ENCODE data around the gene PDGFRB. TPM values are rescaled to one million over a fixed set of nuclear protein-coding genes. Genes with fewer than 3 reads are reported as not detected.

The PDGFRB gene
- total and polyA plus RNA-seq, 9 donors = 102 to 302 (median 207) TPM

DNA sequence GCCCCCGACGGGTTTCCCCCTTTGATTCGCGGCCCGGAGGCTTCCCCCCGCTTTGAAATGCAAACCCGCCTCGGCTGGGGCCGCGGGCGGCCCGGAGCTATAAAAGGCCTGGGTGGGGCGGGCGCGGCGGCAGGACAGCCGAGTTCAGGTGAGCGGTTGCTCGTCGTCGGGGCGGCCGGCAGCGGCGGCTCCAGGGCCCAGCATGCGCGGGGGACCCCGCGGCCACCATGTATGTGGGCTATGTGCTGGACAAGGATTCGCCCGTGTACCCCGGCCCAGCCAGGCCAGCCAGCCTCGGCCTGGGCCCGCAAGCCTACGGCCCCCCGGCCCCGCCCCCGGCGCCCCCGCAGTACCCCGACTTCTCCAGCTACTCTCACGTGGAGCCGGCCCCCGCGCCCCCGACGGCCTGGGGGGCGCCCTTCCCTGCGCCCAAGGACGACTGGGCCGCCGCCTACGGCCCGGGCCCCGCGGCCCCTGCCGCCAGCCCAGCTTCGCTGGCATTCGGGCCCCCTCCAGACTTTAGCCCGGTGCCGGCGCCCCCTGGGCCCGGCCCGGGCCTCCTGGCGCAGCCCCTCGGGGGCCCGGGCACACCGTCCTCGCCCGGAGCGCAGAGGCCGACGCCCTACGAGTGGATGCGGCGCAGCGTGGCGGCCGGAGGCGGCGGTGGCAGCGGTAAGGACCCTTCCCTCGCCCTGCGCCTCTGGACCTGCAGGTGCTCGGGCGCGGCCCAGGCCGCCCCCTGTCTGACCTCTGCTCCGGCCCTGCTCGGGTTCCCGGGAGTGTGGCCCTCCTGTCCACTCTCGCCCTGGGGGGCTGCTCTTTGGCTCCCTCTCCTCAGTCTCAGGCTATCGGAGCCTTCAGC lies 11.2 kb upstream of the PDGFRB start, which contains the start of gene CDX1:
Gene CDX1 (plus strand): TSS at position 129 of the 862 bp plus-strand sequence. CDS start 99 bp downstream, at position 228.
- Histone ChIP-seq H3K36me3 (no peaks in the 10 kb centered on the region), H3K27ac (no peak within 1 kb of the TSS), H3K4me3 (peak within 1 kb of the TSS; percentile 7), H3K27me3 (no peaks in the 10 kb centered on the region), H3K9me3 (no peaks in the 10 kb centered on the region), H3K4me1 (ENCODE audit: insufficient read depth) (peaks cover 12% of the 10 kb centered on the region)
- TF ChIP-seq, protein P1, sequence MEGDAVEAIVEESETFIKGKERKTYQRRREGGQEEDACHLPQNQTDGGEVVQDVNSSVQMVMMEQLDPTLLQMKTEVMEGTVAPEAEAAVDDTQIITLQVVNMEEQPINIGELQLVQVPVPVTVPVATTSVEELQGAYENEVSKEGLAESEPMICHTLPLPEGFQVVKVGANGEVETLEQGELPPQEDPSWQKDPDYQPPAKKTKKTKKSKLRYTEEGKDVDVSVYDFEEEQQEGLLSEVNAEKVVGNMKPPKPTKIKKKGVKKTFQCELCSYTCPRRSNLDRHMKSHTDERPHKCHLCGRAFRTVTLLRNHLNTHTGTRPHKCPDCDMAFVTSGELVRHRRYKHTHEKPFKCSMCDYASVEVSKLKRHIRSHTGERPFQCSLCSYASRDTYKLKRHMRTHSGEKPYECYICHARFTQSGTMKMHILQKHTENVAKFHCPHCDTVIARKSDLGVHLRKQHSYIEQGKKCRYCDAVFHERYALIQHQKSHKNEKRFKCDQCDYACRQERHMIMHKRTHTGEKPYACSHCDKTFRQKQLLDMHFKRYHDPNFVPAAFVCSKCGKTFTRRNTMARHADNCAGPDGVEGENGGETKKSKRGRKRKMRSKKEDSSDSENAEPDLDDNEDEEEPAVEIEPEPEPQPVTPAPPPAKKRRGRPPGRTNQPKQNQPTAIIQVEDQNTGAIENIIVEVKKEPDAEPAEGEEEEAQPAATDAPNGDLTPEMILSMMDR (IDR thresholded peaks at IDR 0.05) = no peak
- no peak for TF ChIP-seq EP300 (IDR thresholded peaks at IDR 0.05)
- no peak for TF ChIP-seq POLR2A (IDR thresholded peaks at IDR 0.05)
- 68 to 72% (median 71%) methylated on average over 60 to 93 of the region's 93 CpGs for WGBS, 3 donors
- no peak for DNase-seq
- intact Hi-C loops (cut with DNase I) = loop anchor here in 2 of 4 donors (5.0 kb wide), 1 partner anchor 35 kb away; no protein-coding TSS in a partner anchor

DNA sequence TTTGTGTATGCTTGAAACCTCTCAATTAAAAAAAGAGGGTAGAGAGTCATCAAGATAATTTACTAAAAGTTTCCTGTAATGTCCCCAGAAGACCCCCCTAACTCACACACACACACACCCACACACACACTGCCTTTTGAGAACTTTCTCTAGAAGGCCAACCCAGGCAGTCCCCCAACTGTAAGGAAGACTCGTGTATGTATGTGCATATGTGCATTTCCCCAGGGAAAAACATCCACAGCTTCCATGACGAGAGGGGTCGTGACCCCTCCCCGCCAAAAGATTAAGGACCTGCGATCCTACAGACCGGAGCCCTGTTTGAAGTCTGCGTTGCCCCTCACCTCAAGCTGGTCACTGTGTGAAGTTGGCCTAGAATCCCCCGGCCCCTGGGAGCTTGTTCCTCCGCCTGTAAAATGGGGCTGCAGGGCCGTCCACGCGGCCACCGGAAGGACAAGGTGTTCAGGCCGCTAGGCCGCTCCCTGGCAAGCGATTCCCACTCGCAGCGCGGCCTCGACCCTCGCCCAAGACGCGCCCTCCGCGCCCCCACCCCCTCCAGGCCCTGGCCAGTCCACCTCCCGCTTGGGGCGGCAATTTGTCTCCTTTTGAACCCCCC lies 10.5 kb upstream of the PDGFRB start:
- Histone ChIP-seq H3K36me3 (no peaks in the 10 kb centered on the region), H3K27me3 (no peaks in the 10 kb centered on the region), H3K4me3 (no peak overlapping the region), H3K4me1 (ENCODE audit: insufficient read depth) (peaks cover 12% of the 10 kb centered on the region), H3K9me3 (no peaks in the 10 kb centered on the region), H3K27ac (no peak overlapping the region)
- DNase-seq = no peak
- WGBS, 3 donors = 89 to 91% (median 89%) methylated on average over 27 of the region's 27 CpGs
- intact Hi-C loops (cut with DNase I) = loop anchor here in 2 of 4 donors (5.0 kb wide), 1 partner anchor 34 kb away; no protein-coding TSS in a partner anchor
- TF ChIP-seq, protein P1 (IDR thresholded peaks at IDR 0.05) = no peak
- no peak for TF ChIP-seq POLR2A (IDR thresholded peaks at IDR 0.05)
- no peak for TF ChIP-seq EP300 (IDR thresholded peaks at IDR 0.05)

DNA sequence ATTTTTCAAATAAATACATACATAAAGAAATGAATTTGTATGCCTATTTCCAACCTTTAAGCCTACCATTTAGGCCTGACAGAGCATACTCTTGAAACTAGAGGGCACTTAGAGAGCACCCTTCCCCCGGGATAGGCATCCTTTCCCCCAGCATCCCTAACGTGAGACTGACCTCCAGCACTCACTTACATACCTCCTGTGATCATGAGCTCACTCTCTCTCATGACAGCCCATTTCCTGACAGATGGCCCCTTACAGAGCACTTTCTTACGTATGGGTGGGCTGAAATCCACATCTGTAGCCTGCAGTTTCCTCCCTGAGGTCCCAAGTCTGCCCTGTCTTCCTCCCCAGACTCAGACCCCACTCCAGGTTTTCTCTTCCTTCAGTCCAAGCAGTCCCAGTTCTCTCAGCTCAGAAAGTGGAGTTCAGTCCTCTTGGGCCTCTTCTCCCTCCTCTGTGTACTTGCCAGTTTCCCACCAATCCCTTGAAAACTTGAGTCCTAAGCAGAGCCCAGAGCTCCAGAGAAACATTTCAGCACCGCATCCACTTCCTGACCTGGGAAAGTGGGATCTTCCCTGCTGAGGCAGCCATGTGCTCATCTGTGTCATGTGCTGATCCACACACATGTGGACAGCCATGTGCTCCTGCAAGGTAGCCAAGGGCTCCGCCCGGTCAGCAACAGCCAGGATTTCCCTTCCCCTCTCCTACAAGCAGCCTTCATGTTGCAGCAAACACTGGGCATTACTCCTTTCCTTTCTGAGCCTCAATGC lies 8.8 kb upstream of the PDGFRB start:
- Histone ChIP-seq H3K36me3 (no peaks in the 10 kb centered on the region), H3K27me3 (no peaks in the 10 kb centered on the region), H3K4me3 (no peak overlapping the region), H3K4me1 (ENCODE audit: insufficient read depth) (peaks cover 18% of the 10 kb centered on the region), H3K9me3 (no peaks in the 10 kb centered on the region), H3K27ac (peak overlapping the region; percentile 12 to 39)
- peak in 2 of 5 donors; percentile 36 to 49 for DNase-seq
- intact Hi-C loops (cut with DNase I) = loop anchor here in 2 of 4 donors (5.0 kb wide), 1 partner anchor 53 kb away; no protein-coding TSS in a partner anchor
- WGBS, 3 donors = 56 to 69% (median 66%) methylated on average over 6 of the region's 6 CpGs
- TF ChIP-seq, protein P1 (IDR thresholded peaks at IDR 0.05) = no peak
- TF ChIP-seq POLR2A (IDR thresholded peaks at IDR 0.05) (no peak), EP300 (IDR thresholded peaks at IDR 0.05) (no peak)

DNA sequence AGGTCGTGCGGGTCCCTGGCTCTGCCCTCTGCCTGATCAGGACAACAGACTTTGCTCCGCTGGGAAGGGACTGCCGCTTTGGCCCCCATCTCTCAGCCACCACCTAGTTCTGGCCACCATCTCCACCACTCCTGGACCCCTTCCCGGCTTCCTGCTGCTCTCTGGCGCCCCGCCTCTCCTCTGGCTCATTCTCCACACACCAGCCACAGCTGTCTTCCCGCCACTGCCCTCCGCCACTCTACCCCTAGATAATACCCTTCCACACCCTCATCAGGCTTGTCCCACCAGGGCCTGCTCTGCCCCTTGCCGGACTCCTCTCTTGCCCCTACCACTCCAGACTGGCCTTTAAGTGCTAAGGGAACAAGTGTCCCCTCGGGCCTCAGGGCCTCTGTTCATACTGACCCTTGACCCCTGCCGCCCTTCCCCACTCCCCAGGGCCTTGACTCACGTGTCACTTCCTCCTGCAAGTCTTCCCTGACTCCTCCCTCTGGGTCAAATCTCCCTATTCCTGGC lies 8.0 kb upstream of the PDGFRB start:
- TF ChIP-seq EP300 (IDR thresholded peaks at IDR 0.05) = no peak
- no peak for TF ChIP-seq POLR2A (IDR thresholded peaks at IDR 0.05)
- TF ChIP-seq, protein P1 (IDR thresholded peaks at IDR 0.05) = no peak
- WGBS, 3 donors = 20 to 28% (median 23%) methylated on average over 13 of the region's 13 CpGs
- Histone ChIP-seq H3K9me3 (no peaks in the 10 kb centered on the region), H3K27me3 (no peaks in the 10 kb centered on the region), H3K4me1 (ENCODE audit: insufficient read depth) (peaks cover 25% of the 10 kb centered on the region), H3K4me3 (no peak overlapping the region), H3K27ac (peak overlapping the region in 1 of 2 donors; percentile 8), H3K36me3 (no peaks in the 10 kb centered on the region)
- peak; percentile 80 to 86 (median 86) for DNase-seq
- intact Hi-C loops (cut with DNase I) = loop anchor here in 2 of 4 donors (5.0 kb wide), 1 partner anchor 54 kb away; no protein-coding TSS in a partner anchor

Data from ovary (tissue), 9 donors.